ENCODE data around the gene PCBP4. TPM values are rescaled to one million over a fixed set of nuclear protein-coding genes. Genes with fewer than 3 reads are reported as not detected.

Gene PCBP4
- total RNA-seq, 1 donor from 2014 or later, result 14.2 TPM

GRCh38 chr3:51916418-51916817 is 50.8 kb downstream of the PCBP4 start:
- no peak for DNase-seq (ENCODE audit: low spot score)

GRCh38 chr3:51908026-51908425 is 59.2 kb downstream of the PCBP4 start:
- DNase-seq (ENCODE audit: low spot score), result no peak

Other genes starting within 250 kb of the PCBP4 start
- not detected for gene IQCF6, start 188.2 kb downstream of the PCBP4 start, total RNA-seq (ENCODE audit: insufficient read depth, low replicate concordance)
- not detected for gene IQCF2, start 105.8 kb downstream of the PCBP4 start, total RNA-seq (ENCODE audit: insufficient read depth, low replicate concordance)
- 18.3 TPM for gene IQCF5, start 91.9 kb downstream of the PCBP4 start, total RNA-seq (ENCODE audit: insufficient read depth, low replicate concordance)
- gene IQCF1, start 64.1 kb downstream of the PCBP4 start, total RNA-seq (ENCODE audit: insufficient read depth, low replicate concordance), result 1.4 TPM
- 20.9 TPM for gene RRP9, start 25.6 kb downstream of the PCBP4 start, total RNA-seq (ENCODE audit: insufficient read depth, low replicate concordance)
- gene PARP3, start 25.1 kb downstream of the PCBP4 start, total RNA-seq (ENCODE audit: insufficient read depth, low replicate concordance), result 5.5 TPM
- not detected for gene GPR62, start 12.1 kb downstream of the PCBP4 start, total RNA-seq (ENCODE audit: insufficient read depth, low replicate concordance)
- gene ABHD14B, start 6.6 kb upstream of the PCBP4 start, total RNA-seq (ENCODE audit: insufficient read depth, low replicate concordance), result 20.0 TPM
- gene ABHD14A, start 7.6 kb upstream of the PCBP4 start, total RNA-seq (ENCODE audit: insufficient read depth, low replicate concordance), result 8.9 TPM
- 14.9 TPM for gene ACY1, start 16.1 kb upstream of the PCBP4 start, total RNA-seq (ENCODE audit: insufficient read depth, low replicate concordance)
- gene RPL29, start 28.4 kb upstream of the PCBP4 start, total RNA-seq (ENCODE audit: insufficient read depth, low replicate concordance), result 786 TPM
- 11.6 TPM for gene DUSP7, start 89.1 kb upstream of the PCBP4 start, total RNA-seq (ENCODE audit: insufficient read depth, low replicate concordance)
- 3.1 TPM for gene POC1A, start 187.0 kb upstream of the PCBP4 start, total RNA-seq (ENCODE audit: insufficient read depth, low replicate concordance)
- gene ALAS1, start 230.7 kb upstream of the PCBP4 start, total RNA-seq (ENCODE audit: insufficient read depth, low replicate concordance), result 22.4 TPM

All from umbilical cord (tissue), 2 donors.